Ishikawa (cell line): ENCODE results near the gene ABCF2.

Experiments used
- CEBPB ChIP-seq: IDR thresholded peaks from 2 replicates; pipeline ENCODE4 v1.6.1; 2012
- CREB1 ChIP-seq: IDR thresholded peaks from 2 replicates; pipeline ENCODE4 v1.6.1; 2012; ENCODE audit warnings: low read depth
- EGR1 ChIP-seq: IDR thresholded peaks from 2 replicates; pipeline ENCODE4 v1.6.1; 2012
- RAD21 ChIP-seq: IDR thresholded peaks from 2 replicates; pipeline ENCODE4 v1.6.1; 2012; ENCODE audit warnings: low read depth
- TAF1 ChIP-seq: IDR thresholded peaks from 2 replicates; pipeline ENCODE4 v1.6.1; 2012; ENCODE audit warnings: low read depth, mild to moderate bottlenecking
- YY1 ChIP-seq: IDR thresholded peaks from 2 replicates; pipeline ENCODE4 v1.6.1; 2012; ENCODE audit warnings: low read depth
- ZBTB7A ChIP-seq: IDR thresholded peaks from 2 replicates; pipeline ENCODE4 v1.6.1; 2012; ENCODE audit warnings: low read depth
- TF ChIP-seq, protein P1 (sequence below): IDR thresholded peaks from 2 replicates; pipeline ENCODE4 v1.6.1; 2012; ENCODE audit warnings: low read depth, mild to moderate bottlenecking
- TF ChIP-seq, protein P2 (sequence below): IDR thresholded peaks from 2 replicates; pipeline ENCODE4 v1.6.1; 2012

DNA sequence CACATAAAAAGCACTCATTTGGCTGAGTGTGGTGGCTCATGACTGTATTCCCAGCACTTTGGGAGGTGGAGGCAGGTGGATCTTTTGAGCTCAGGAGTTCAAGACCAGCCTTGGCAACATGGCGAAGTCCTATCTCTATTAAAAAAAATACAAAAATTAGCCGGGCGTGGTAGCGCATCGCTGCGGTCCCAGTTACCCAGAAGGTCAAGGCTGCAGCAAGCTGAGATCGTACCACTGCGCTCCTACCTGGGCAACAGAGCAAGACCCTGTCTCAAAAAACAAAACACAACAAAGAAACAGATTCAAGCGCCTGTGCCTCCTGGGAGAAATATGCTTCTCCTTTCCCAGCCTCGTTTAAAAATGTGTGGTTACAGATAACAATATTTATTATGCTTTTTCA lies 2.2 kb upstream of the ABCF2 start:
- TF ChIP-seq, protein P1, sequence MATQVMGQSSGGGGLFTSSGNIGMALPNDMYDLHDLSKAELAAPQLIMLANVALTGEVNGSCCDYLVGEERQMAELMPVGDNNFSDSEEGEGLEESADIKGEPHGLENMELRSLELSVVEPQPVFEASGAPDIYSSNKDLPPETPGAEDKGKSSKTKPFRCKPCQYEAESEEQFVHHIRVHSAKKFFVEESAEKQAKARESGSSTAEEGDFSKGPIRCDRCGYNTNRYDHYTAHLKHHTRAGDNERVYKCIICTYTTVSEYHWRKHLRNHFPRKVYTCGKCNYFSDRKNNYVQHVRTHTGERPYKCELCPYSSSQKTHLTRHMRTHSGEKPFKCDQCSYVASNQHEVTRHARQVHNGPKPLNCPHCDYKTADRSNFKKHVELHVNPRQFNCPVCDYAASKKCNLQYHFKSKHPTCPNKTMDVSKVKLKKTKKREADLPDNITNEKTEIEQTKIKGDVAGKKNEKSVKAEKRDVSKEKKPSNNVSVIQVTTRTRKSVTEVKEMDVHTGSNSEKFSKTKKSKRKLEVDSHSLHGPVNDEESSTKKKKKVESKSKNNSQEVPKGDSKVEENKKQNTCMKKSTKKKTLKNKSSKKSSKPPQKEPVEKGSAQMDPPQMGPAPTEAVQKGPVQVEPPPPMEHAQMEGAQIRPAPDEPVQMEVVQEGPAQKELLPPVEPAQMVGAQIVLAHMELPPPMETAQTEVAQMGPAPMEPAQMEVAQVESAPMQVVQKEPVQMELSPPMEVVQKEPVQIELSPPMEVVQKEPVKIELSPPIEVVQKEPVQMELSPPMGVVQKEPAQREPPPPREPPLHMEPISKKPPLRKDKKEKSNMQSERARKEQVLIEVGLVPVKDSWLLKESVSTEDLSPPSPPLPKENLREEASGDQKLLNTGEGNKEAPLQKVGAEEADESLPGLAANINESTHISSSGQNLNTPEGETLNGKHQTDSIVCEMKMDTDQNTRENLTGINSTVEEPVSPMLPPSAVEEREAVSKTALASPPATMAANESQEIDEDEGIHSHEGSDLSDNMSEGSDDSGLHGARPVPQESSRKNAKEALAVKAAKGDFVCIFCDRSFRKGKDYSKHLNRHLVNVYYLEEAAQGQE: no peak
- no peak for TF ChIP-seq RAD21
- no peak for TF ChIP-seq TAF1
- TF ChIP-seq, protein P2, sequence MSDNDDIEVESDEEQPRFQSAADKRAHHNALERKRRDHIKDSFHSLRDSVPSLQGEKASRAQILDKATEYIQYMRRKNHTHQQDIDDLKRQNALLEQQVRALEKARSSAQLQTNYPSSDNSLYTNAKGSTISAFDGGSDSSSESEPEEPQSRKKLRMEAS: no peak
- no peak for TF ChIP-seq EGR1
- TF ChIP-seq YY1: no peak
- TF ChIP-seq CEBPB: no peak
- TF ChIP-seq CREB1: no peak
- TF ChIP-seq ZBTB7A: no peak
